Type B pancreatic cell (in vitro differentiated cells): Measurements from ENCODE around the gene SORD. TPM values are rescaled to one million over a fixed set of nuclear protein-coding genes. Genes with fewer than 3 reads are reported as not detected.

Source experiments
- DNase-seq: peaks from one replicate; pipeline ENCODE4 v3.0.0; 2021; ENCODE audit warnings: mixed read lengths; ENCODE audit not compliant: unreplicated experiment; ENCODE audit errors: extremely low spot score
- H3K27ac Mint-ChIP-seq: 2 replicates; pipeline ENCODE4 v1.8.0; 2021; ENCODE audit warnings: mild to moderate bottlenecking, mixed read lengths
- H3K27me3 Mint-ChIP-seq: 2 replicates; pipeline ENCODE4 v1.8.0; 2021; ENCODE audit warnings: mixed read lengths
- H3K36me3 Mint-ChIP-seq: 2 replicates; pipeline ENCODE4 v1.8.0; 2021; ENCODE audit warnings: mixed read lengths
- H3K4me1 Mint-ChIP-seq: one replicate; pipeline ENCODE4 v1.8.0; 2021; ENCODE audit warnings: mixed read lengths; ENCODE audit not compliant: unreplicated experiment
- H3K4me3 Mint-ChIP-seq: 2 replicates; pipeline ENCODE4 v1.8.0; 2021; ENCODE audit warnings: mild to moderate bottlenecking, mixed read lengths
- H3K9me3 Mint-ChIP-seq: 2 replicates; pipeline ENCODE4 v1.8.0; 2021; ENCODE audit warnings: mixed read lengths
- total RNA-seq: library from RNA; stranded (reverse); gene quantifications from 2 replicates; pipeline ENCODE4 v1.2.1, GENCODE V29; 2021; ENCODE audit warnings: low replicate concordance
- TF ChIP-seq, protein P1 (sequence below): fragments of 200-600 bp; sonication (generic); conservative IDR thresholded peaks from 2 replicates; pipeline ENCODE4 v1.5.0; 2021; ENCODE audit warnings: antibody characterized with exemption, mild to moderate bottlenecking

SORD gene
- total RNA-seq, 1 donor from 2014 or later: 58.7 TPM

DNA sequence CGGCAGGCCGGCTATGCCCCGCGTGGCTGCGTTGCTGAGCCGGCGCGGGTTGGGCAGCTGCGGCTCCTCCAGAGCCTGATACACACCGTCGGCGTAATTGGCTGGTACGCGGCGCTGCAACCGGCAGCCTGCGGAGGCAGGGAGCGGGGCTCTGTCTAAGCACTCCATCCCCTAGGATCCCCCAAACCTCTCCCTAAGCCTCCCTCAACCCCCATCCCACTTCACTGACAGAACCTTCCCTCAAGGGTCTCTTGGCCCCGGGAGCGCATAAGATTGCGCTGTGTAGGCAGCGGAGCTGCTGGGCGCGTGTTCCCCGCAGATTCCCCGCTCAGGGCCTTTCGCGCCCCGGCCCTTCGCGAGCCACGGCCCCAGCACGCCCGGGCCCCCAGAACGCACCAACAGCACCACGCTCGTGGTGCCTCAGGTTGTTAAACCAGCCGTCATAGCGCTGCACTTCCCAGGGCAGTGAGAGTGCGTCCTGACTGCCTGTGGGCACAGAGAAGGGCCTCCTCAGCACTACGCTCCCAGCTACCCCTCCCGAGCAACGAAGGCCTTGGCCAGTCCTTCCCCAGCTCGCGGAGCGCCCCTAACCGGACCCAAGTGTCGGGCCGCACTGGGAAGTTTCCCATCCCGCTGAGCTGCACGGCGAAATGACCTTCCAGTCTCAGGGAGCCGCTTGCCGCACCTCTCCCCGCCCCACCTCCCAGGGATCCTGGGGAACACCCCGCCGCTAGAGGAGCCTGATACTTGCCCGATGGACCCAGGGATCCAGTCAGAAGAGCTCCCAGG lies 89.8 kb downstream of the SORD start:
- peaks cover under 1% of the 10 kb centered on the region for H3K9me3 Mint-ChIP-seq
- H3K4me3 Mint-ChIP-seq: peak overlapping the region; percentile 76
- DNase-seq: peak; percentile 63
- peaks cover 76% of the 10 kb centered on the region for H3K27me3 Mint-ChIP-seq
- TF ChIP-seq, protein P1, sequence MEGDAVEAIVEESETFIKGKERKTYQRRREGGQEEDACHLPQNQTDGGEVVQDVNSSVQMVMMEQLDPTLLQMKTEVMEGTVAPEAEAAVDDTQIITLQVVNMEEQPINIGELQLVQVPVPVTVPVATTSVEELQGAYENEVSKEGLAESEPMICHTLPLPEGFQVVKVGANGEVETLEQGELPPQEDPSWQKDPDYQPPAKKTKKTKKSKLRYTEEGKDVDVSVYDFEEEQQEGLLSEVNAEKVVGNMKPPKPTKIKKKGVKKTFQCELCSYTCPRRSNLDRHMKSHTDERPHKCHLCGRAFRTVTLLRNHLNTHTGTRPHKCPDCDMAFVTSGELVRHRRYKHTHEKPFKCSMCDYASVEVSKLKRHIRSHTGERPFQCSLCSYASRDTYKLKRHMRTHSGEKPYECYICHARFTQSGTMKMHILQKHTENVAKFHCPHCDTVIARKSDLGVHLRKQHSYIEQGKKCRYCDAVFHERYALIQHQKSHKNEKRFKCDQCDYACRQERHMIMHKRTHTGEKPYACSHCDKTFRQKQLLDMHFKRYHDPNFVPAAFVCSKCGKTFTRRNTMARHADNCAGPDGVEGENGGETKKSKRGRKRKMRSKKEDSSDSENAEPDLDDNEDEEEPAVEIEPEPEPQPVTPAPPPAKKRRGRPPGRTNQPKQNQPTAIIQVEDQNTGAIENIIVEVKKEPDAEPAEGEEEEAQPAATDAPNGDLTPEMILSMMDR: no peak
- no peaks in the 10 kb centered on the region for H3K36me3 Mint-ChIP-seq
- H3K4me1 Mint-ChIP-seq: peaks cover under 1% of the 10 kb centered on the region
- H3K27ac Mint-ChIP-seq: no peak overlapping the region

DNA sequence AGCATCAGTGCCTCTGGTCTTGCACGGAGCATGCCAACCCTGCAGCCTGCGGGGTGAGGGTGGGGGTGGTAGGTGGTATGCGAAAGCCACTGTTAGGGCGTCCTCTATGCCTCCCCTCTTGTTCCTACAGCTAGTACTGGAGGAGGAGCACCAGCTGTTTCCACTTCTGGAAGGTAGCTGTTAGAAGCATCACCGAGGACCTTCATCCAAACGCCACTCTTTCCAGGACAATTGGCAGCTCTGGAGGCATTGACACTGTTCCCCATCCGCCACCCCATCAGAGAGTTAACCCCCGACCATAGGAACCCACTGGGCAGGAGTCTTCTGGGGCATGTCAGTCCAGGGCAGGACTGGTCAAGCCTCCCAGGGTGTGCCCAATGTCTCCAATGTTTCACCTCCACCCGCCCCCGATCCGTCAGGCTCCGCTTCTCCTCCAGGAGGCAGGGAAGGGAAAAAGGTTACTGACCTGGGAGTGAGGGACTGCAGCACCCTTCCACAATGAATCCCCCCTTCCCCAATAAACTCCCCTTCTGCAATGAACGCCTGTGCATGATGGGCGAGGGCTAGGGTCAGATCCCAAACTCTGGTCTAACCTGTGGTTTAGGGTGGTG lies 90.5 kb downstream of the SORD start:
- TF ChIP-seq, protein P1: no peak
- peaks cover 3% of the 10 kb centered on the region for H3K36me3 Mint-ChIP-seq
- peaks cover 6% of the 10 kb centered on the region for H3K9me3 Mint-ChIP-seq

DNA sequence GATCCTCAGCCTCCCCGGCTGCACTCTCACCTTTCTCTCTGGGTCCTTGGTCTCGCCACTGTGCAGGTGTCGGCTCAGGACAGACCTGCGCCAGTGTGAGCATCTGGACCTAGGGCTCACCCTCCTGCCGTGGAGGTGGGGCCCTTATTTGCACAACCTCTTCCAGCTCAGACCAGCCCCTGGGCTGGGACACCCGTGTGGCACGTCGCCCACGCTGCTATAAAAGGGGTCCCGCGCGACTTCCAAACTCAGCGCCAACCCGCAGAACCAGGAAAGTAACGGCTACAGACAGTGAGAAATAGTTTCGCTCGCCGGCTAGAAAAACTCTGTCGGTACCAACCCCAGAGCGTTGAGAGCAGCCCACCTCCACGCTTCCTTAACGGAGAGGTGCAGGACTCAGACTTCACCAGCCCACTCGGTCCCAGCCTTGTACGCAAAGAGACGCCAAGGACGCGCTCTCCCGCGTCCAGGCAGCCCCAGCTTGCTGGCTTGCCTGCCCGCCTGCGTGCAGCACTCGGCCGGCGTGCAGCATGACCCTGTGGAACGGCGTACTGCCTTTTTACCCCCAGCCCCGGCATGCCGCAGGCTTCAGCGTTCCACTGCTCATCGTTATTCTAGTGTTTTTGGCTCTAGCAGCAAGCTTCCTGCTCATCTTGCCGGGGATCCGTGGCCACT lies 91.2 kb downstream of the SORD start, which contains the start of the genes DUOX2 and DUOXA2:
Gene DUOX2, minus strand, starts transcription at position 97 of the 675 bp plus-strand sequence. CDS start 761 bp downstream, outside the sequence.
Gene DUOXA2, plus strand, starts transcription at position 251 of the 675 bp plus-strand sequence. Its CDS starts 280 bp downstream, at position 531.
- Mint-ChIP-seq H3K27me3 (peaks cover 76% of the 10 kb centered on the region), H3K27ac (no peak within 1 kb of the TSS), H3K9me3 (peaks cover 6% of the 10 kb centered on the region), H3K4me1 (peaks cover 7% of the 10 kb centered on the region), H3K36me3 (peaks cover 3% of the 10 kb centered on the region), H3K4me3 (peak within 1 kb of the TSS; percentile 76)
- DNase-seq: no peak
- TF ChIP-seq, protein P1: no peak

More for the DNA sequence above, 90.5 kb downstream of the SORD start:
- H3K27ac Mint-ChIP-seq: no peak overlapping the region
- H3K27me3 Mint-ChIP-seq: peaks cover 83% of the 10 kb centered on the region
- H3K4me3 Mint-ChIP-seq: peak overlapping the region; percentile 76
- DNase-seq: no peak
- peaks cover 7% of the 10 kb centered on the region for H3K4me1 Mint-ChIP-seq

DNA sequence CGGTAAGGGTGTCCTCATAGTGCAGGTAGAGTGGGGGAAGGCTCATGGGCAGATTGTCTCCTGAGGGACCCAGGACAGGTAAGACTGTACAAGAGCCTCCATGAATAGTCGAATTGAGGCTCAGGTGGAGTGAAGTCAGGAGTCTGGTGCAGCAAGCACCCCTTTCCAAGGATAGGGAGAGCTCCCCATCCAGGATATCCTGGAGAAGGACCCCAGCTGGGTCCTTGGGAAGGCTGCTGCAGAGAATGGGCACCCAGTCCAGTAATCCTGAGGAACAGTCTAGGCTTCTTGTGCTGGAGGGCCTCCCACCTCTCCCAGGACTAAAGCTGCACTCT lies 91.7 kb downstream of the SORD start:
- Mint-ChIP-seq H3K36me3 (peaks cover 3% of the 10 kb centered on the region), H3K27ac (no peak overlapping the region), H3K4me1 (peaks cover 7% of the 10 kb centered on the region), H3K4me3 (no peak overlapping the region), H3K27me3 (peaks cover 71% of the 10 kb centered on the region), H3K9me3 (peaks cover 6% of the 10 kb centered on the region)
- TF ChIP-seq, protein P1: no peak
- no peak for DNase-seq

DNA sequence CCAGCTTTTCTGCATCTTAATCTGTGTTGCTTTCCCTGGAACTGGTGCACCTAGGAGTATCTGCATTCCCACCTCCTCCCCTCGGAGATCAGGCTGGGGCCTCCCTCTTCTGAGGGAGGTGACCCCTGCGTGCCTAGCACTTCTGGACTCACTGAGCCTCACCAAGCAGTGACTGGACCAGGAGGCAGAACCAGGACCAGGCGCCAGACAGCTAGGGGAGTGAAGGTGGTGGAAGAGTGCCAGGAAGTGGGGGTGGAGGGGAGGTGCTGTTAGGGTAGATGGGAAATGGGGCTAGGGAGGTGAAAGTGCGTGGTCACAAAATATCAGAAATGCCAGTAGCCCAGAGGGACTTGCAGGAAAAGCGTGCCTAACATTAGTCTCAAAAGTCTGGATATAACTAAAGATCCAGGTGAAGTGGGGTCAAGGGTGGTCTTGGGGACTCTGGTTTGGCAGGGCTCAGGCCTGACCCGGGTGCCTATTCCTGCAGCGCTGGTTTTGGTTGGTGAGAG lies 92.4 kb downstream of the SORD start:
- peaks cover 67% of the 10 kb centered on the region for H3K27me3 Mint-ChIP-seq
- H3K27ac Mint-ChIP-seq: no peak overlapping the region
- TF ChIP-seq, protein P1: no peak
- no peak for DNase-seq
- peaks cover 7% of the 10 kb centered on the region for H3K4me1 Mint-ChIP-seq
- peaks cover 3% of the 10 kb centered on the region for H3K36me3 Mint-ChIP-seq
- peaks cover 6% of the 10 kb centered on the region for H3K9me3 Mint-ChIP-seq
- no peak overlapping the region for H3K4me3 Mint-ChIP-seq
